ENCODE measurements around the gene C1orf174. TPM values are rescaled to one million over a fixed set of nuclear protein-coding genes. Genes with fewer than 3 reads are reported as not detected.
"Not testable (repeated sequence)": the region's sequence is repeated elsewhere in the genome, so short reads cannot be mapped to it uniquely, and the experiment has no call there.

C1orf174 gene
- total RNA-seq, 6 experiments from 2014 or later: 9.7 to 20.9 (median 11.1) TPM

DNA sequence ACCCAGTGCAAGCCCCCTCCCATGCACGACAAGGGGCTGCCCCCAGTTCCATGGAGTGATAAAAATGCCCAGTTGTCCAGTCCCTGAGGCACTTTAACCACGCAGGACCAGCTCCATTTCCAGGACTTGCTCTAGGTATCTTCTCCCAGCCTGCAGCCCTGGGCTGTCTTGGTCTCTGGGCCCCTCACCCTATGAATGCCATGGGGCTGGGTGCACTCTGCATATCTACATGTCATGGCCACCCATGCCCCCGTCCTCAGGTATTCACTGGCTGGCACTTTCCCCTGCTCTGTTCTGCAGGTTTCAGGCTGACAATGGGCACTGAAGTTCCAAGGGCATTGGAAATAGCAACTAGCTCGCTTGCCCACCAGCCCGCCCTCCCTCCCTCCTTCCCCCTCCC lies 19.6 kb upstream of the C1orf174 start:
- Histone ChIP-seq H3K4me3 (no peak overlapping the region), H3K4me1 (no peaks in the 10 kb centered on the region), H3K27ac (no peak overlapping the region), H3K9me3 (no peaks in the 10 kb centered on the region), H3K36me3 (no peaks in the 10 kb centered on the region), H3K27me3 (no peaks in the 10 kb centered on the region)
- intact Hi-C loops (cut with DNase I): no loop called here
- ATAC-seq: no peak
- WGBS (ENCODE audit: insufficient coverage, low coverage, low lambda C conversion rate, missing lambda C conversion rate): no CpG with 5 or more reads among the region's 5 CpGs
- TF ChIP-seq POLR2A (IDR thresholded peaks at IDR 0.05): no peak
- TF ChIP-seq, protein P1, sequence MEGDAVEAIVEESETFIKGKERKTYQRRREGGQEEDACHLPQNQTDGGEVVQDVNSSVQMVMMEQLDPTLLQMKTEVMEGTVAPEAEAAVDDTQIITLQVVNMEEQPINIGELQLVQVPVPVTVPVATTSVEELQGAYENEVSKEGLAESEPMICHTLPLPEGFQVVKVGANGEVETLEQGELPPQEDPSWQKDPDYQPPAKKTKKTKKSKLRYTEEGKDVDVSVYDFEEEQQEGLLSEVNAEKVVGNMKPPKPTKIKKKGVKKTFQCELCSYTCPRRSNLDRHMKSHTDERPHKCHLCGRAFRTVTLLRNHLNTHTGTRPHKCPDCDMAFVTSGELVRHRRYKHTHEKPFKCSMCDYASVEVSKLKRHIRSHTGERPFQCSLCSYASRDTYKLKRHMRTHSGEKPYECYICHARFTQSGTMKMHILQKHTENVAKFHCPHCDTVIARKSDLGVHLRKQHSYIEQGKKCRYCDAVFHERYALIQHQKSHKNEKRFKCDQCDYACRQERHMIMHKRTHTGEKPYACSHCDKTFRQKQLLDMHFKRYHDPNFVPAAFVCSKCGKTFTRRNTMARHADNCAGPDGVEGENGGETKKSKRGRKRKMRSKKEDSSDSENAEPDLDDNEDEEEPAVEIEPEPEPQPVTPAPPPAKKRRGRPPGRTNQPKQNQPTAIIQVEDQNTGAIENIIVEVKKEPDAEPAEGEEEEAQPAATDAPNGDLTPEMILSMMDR (IDR thresholded peaks at IDR 0.05): no peak
- peak in 1 of 3 donors; percentile 7 for DNase-seq

DNA sequence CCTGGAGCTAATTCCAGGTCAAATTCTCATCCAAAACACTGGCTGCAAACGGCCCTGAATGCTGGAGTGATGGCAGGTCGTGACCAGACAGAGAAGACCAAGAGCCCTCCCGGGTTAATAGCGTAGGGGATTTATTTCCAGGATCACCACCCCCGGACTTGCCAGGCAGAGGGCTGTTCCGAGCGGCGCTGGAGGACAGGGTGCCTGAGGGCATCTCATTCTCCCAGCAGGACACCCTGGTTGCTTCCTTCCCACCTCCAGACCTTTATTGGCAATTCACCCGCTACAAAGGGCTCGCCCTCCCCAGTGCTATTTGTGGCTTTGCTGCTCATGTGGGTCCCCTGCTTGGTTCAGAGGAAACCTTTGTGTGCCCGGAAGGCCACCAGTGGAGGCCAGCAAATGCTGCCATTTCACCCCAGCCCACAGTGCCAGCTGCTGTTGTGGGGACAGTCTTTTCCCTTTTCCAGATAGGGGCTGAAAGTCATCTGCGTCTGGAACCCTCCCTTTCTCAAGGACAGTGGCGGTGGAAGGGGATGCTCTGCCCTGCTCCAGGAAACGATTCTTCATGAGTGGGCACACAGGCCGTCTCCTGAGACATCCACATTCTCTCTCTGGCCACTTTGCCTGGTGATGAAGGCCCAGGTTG lies 19.0 kb upstream of the C1orf174 start:
- H3K27me3 ChIP-seq: no peaks in the 10 kb centered on the region
- no peaks in the 10 kb centered on the region for H3K36me3 ChIP-seq
- H3K27ac ChIP-seq: no peak overlapping the region
- ATAC-seq: no peak
- H3K4me3 ChIP-seq: no peak overlapping the region
- intact Hi-C loops (cut with DNase I): no loop called here
- H3K4me1 ChIP-seq: no peaks in the 10 kb centered on the region
- H3K9me3 ChIP-seq: no peaks in the 10 kb centered on the region
- 56% methylated on average over 5 of the region's 15 CpGs for WGBS (ENCODE audit: insufficient coverage, low coverage, low lambda C conversion rate, missing lambda C conversion rate)
- peak in 1 of 3 donors; percentile 42 for DNase-seq
- TF ChIP-seq POLR2A (IDR thresholded peaks at IDR 0.05): no peak
- TF ChIP-seq, protein P1 (IDR thresholded peaks at IDR 0.05): no peak

DNA sequence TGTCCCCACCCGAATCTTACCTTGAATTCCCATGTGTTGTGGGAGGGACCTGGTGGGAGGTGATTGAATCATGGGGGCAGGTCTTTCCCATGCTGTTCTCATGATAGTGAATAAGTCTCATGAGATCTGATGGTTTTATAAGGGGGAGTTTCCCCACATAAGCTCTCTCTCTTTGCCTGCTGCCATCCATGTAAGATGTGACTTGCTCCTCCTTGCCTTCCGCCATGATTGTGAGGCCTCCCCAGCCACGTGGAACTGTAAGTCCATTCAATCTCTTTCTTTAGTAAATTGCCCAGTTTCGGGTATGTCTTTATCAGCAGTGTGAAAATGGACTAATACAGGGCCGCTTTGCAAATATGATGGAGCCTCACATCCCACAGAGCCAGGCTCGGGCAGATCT lies 18.3 kb upstream of the C1orf174 start:
- H3K27ac ChIP-seq; H3K36me3 ChIP-seq; H3K9me3 ChIP-seq; H3K4me3 ChIP-seq; ATAC-seq; intact Hi-C loops (cut with DNase I); H3K27me3 ChIP-seq; DNase-seq; H3K4me1 ChIP-seq: not testable (repeated sequence)
- WGBS (ENCODE audit: insufficient coverage, low coverage, low lambda C conversion rate, missing lambda C conversion rate): 45% methylated on average over 2 of the region's 6 CpGs

DNA sequence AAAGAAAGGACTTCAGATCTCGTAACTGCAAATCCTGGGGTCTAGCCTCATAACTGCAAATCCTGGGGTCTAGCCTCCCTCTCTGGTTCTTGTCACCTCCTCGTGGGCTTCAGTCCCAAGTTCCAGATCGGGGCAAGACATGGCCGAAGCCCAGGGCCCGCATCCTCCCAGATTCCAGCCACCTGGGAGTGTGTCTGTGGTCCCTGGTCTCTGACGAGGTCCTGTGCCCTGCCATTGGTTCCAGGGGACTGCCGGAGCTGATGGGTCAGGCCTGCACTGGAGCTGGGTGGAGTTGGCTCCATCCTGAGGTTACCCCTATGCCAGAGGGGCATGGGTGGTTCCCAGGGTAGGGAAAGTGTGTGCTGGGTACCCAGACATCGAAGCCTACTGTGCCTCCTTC lies 17.7 kb upstream of the C1orf174 start:
- 73% methylated on average over 2 of the region's 8 CpGs for WGBS (ENCODE audit: insufficient coverage, low coverage, low lambda C conversion rate, missing lambda C conversion rate)

DNA sequence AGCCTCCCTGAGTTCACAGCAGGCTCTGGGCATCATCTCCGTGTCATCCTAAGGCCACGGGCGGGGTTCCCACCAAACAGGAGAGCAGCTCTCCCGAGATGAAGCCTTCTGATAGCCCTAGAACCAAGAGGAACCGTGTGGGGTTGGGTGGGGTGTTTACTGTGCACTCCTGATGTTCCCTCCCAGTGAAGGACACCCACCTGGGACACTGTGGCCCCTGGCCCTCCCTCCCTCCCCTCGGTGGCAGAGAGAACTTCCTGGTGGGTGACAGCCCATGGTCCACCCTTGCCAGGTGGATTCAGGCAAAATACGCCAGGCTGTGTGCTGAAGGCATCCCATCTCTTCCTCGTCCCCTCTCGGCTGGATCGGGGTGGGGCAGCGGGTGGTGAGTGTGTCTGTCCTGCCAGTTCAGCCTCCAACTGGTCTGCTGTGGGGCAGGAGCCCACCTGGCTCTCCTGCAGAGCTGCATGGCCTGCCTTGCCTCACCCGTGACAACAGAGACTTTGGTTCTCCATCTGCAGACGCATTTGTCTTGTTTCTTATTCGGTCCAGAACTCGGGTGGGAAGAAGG lies 15.6 kb upstream of the C1orf174 start:
- Histone ChIP-seq H3K9me3 (no peaks in the 10 kb centered on the region), H3K36me3 (no peaks in the 10 kb centered on the region), H3K4me1 (no peaks in the 10 kb centered on the region), H3K27me3 (no peaks in the 10 kb centered on the region), H3K27ac (no peak overlapping the region), H3K4me3 (no peak overlapping the region)
- DNase-seq (no peak), ATAC-seq (no peak)
- intact Hi-C loops (cut with DNase I): no loop called here
- no peak for TF ChIP-seq POLR2A (IDR thresholded peaks at IDR 0.05)
- TF ChIP-seq, protein P1 (IDR thresholded peaks at IDR 0.05): no peak
- 40% methylated on average over 1 of the region's 15 CpGs for WGBS (ENCODE audit: insufficient coverage, low coverage, low lambda C conversion rate, missing lambda C conversion rate)

More for the DNA sequence above, 17.7 kb upstream of the C1orf174 start:
- H3K36me3 ChIP-seq: no peaks in the 10 kb centered on the region
- no peak overlapping the region for H3K27ac ChIP-seq
- no peaks in the 10 kb centered on the region for H3K4me1 ChIP-seq
- no peak overlapping the region for H3K4me3 ChIP-seq
- TF ChIP-seq, protein P1 (IDR thresholded peaks at IDR 0.05): no peak
- TF ChIP-seq POLR2A (IDR thresholded peaks at IDR 0.05): no peak
- ATAC-seq (no peak), DNase-seq (peak in 1 of 3 donors; percentile 31)
- H3K27me3 ChIP-seq: no peaks in the 10 kb centered on the region
- intact Hi-C loops (cut with DNase I): no loop called here
- H3K9me3 ChIP-seq: no peaks in the 10 kb centered on the region
